GM18511 (cell line): Measurements from ENCODE around the gene ZNF414.
"Not testable (repeated sequence)": the region's sequence is repeated elsewhere in the genome, so short reads cannot be mapped to it uniquely, and the experiment has no call there.

Experiments used
- ATAC-seq: cut with Tn5 transposase; IDR thresholded peaks from one replicate; pipeline ENCODE4 v1.9.1; 2021; ENCODE audit warnings: mild to moderate bottlenecking, moderate library complexity; ENCODE audit not compliant: unreplicated experiment

ZNF414 gene

GRCh38 chr19:8513687-8514504 is at the start of gene ZNF414:
ZNF414 (minus strand) TSS chr19:8514167; CDS start chr19:8514046, 121 bp downstream.
- ATAC-seq, result peak; percentile 96

DNA sequence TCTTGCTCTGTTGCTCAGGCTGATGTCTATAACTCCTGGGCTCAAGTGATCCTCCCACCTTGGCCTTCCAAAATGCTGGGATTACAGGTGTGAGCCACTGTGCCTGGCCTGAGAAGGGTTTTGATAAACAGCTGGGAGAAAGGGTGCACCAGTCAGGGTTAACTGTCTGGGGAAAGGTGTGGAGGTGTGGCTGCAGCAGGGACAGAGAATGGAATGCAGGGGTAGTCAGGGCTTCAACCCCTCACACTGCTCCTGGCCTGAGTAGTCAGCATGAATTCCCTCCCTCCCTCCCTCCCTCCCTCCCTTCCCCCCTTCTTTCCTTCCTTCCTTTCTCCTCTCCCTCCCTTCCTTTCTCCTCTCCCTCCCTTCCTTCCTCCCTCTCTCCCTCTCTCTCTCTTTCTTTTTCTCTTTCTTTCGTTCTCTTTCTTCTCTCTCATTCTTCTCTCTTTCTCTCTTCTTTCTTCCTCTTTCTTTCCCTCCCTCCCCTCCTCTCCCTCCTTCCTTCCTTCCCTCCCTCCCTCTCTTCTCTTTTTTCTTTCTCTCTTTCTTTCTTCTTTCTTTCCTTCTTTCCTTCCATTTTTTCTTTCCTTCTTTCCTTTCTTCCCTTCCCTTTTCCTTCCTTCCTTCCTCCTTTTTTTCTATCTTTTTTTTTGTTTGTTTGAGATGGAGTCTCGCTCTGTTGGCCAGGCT is 47.3 kb upstream of the ZNF414 start:
- ATAC-seq, result no peak

GRCh38 chr19:8558325-8558724 is 44.4 kb upstream of the ZNF414 start:
- ATAC-seq, result no peak

DNA sequence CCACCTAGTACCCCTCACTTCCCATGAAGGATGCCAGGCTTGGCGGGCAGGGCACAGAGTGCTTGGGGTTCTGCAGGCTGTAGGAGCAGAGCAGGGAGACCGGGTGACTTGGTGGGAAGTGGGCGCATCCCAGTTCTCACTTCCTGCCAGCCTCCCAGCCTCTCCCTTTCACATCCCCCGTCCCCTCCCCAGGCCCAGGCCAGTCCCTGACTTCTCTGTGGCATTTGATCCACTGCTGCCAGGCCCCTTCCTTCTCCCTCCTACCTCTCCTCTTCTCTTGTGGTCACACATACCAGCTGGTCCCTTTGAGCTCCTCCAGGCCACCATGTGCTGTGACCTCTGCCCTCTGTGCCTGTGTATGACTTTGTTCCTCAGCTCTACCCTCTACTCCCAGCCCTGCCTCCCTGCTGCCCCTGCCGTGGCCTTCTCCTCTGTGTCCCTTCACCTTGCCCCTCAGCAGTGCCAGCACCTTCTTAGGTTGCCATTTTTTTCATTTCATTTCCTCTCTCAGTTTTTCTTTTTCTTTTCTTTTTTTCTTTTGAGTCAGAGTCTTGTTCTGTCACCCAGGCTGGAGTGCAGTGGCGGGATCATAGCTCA is 43.8 kb upstream of the ZNF414 start:
- ATAC-seq, result no peak

- not testable (repeated sequence) for ATAC-seq
Measured at GRCh38 chr19:8553729-8554128, 39.8 kb upstream of the ZNF414 start.

DNA sequence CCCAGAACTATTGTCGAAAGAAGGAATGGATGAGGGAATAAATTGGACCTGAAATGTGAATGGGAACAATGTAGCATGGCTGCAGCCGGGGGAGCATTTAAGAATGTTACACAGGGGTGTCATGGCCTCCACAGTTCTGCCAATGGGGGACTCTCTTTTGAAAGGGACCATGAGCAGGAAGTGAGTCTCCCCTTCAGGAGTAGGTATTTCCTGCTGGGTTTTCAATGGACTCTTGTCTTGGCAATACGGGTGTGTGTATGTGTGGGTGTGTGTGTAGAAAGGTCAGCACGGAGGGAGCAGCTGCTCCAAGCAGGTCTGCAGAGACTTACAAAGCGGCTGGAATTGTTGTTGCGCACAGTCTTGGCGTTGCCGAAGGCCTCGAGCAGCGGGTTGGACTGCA is 38.8 kb upstream of the ZNF414 start:
- ATAC-seq, result no peak

GRCh38 chr19:8550070-8550469 is 36.1 kb upstream of the ZNF414 start:
- ATAC-seq, result no peak

GRCh38 chr19:8545743-8546142 is 31.8 kb upstream of the ZNF414 start:
- no peak for ATAC-seq

- ATAC-seq, result no peak
Measured at GRCh38 chr19:8544168-8544567, 30.2 kb upstream of the ZNF414 start.

DNA sequence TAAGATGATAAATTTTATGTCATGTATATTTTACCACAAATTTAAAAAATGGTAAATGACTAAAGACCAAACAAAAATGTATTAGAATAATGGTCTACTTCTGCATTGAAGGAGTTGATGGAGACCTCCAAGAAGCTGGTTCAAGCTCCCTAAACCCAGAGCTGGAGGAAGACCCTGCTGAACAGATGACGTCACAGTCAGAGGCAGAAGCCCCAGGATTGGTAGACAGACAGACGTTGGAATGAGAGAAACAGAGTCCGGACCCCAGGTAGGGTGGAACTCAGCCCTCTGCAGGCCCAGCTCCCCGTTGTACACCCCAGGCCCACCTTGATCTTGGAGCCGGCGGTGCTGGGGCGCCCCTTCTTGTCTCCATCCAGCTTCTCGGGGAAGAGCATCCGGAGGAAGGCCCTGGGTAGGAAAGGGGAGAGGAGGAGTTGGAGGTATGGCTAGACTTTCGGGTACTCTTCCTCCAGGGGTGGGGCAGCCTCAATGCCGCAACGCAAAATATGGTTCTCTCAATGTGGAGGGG is 25.7 kb upstream of the ZNF414 start:
- no peak for ATAC-seq

GRCh38 chr19:8537099-8537498 is 23.1 kb upstream of the ZNF414 start:
- ATAC-seq, result no peak

DNA sequence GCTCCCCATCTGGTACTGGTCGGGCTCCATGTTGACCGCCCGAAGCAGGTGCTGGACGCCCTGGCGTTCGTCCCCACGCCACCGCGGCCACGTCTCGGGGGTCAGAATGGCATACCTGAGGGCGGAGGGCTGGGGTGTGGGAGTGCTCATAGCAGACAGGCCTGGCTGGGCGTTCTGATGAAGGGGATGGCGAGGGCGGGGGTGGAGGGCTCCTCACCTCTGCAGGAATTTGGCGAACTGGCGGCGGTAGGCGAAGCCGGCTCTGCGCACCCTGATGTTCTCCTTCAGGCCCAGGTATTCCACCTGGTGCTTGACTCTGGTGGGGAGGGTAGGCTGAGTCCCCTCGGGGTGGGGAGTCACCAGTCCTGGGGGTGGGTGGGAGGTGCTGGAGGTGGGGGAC is 22.3 kb upstream of the ZNF414 start:
- ATAC-seq, result no peak

- ATAC-seq, result no peak
Measured at GRCh38 chr19:8532225-8532624, 18.3 kb upstream of the ZNF414 start.

DNA sequence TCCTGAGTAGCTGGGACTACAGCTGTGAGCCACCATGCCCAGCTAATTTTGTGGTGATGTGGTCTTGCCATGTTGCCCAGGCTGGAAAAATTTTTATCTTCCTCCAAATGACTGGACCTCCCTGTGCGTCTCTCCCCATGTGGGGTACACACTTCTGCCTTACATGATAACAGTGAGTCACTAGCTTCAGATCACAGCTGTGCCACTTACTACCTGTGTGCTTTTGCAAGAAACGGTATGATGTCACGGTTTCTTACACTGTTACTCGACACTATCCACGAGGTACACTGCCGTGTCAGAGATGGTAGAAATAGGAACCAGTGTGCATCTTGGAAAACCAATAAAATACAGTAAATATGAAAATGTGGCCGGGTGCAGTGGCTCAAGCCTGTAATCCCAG is 17.5 kb upstream of the ZNF414 start:
- no peak for ATAC-seq

- ATAC-seq, result no peak
Measured at GRCh38 chr19:8530061-8530679, 16.2 kb upstream of the ZNF414 start.

DNA sequence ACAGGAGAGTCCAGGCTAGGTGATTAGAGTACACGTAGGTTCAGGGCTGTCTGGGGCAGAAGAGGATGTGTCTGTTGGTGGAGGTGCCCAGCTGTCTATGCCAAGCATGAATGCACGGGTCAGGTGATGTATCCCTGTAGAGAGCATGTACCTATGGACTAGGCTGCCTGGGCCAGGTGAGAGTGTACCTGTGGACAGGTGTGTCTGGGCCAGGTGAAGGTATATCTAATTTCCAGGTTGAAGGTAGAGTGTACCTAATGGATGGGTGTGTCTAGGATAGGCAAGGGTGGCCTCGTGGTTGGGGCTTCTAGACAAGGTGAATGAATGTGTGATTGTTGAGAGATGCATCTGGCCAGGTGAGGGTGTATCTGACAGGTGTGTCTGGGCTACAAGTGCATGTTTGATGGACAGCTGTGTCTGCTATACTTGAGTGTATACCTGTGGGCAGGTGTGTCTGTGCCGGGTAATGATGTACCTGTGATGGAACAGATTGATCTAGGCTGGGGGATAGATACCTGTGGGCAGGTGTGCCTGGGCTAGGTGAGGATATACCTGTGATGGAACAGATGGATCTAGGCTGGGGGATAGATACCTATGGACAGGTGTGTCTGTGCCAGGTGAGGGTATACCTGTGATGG is 15.5 kb upstream of the ZNF414 start:
- no peak for ATAC-seq

GRCh38 chr19:8528500-8528899 is 14.5 kb upstream of the ZNF414 start:
- ATAC-seq, result no peak

- ATAC-seq, result no peak
Measured at GRCh38 chr19:8526345-8527091, 12.6 kb upstream of the ZNF414 start.

GRCh38 chr19:8525401-8525684 is 11.4 kb upstream of the ZNF414 start:
- ATAC-seq, result no peak

- ATAC-seq, result no peak
Measured at GRCh38 chr19:8519388-8519787, 5.4 kb upstream of the ZNF414 start.
